Measurements from ENCODE around the gene TM4SF18. TPM values are rescaled to one million over a fixed set of nuclear protein-coding genes. Genes with fewer than 3 reads are reported as not detected.

The TM4SF18 gene
- total and polyA plus RNA-seq, 2 experiments from 2014 or later: 1.6 to 2.0 TPM

GRCh38 chr3:149282836-149283235 lies 50.6 kb downstream of the TM4SF18 start:
- TF ChIP-seq, protein P1, sequence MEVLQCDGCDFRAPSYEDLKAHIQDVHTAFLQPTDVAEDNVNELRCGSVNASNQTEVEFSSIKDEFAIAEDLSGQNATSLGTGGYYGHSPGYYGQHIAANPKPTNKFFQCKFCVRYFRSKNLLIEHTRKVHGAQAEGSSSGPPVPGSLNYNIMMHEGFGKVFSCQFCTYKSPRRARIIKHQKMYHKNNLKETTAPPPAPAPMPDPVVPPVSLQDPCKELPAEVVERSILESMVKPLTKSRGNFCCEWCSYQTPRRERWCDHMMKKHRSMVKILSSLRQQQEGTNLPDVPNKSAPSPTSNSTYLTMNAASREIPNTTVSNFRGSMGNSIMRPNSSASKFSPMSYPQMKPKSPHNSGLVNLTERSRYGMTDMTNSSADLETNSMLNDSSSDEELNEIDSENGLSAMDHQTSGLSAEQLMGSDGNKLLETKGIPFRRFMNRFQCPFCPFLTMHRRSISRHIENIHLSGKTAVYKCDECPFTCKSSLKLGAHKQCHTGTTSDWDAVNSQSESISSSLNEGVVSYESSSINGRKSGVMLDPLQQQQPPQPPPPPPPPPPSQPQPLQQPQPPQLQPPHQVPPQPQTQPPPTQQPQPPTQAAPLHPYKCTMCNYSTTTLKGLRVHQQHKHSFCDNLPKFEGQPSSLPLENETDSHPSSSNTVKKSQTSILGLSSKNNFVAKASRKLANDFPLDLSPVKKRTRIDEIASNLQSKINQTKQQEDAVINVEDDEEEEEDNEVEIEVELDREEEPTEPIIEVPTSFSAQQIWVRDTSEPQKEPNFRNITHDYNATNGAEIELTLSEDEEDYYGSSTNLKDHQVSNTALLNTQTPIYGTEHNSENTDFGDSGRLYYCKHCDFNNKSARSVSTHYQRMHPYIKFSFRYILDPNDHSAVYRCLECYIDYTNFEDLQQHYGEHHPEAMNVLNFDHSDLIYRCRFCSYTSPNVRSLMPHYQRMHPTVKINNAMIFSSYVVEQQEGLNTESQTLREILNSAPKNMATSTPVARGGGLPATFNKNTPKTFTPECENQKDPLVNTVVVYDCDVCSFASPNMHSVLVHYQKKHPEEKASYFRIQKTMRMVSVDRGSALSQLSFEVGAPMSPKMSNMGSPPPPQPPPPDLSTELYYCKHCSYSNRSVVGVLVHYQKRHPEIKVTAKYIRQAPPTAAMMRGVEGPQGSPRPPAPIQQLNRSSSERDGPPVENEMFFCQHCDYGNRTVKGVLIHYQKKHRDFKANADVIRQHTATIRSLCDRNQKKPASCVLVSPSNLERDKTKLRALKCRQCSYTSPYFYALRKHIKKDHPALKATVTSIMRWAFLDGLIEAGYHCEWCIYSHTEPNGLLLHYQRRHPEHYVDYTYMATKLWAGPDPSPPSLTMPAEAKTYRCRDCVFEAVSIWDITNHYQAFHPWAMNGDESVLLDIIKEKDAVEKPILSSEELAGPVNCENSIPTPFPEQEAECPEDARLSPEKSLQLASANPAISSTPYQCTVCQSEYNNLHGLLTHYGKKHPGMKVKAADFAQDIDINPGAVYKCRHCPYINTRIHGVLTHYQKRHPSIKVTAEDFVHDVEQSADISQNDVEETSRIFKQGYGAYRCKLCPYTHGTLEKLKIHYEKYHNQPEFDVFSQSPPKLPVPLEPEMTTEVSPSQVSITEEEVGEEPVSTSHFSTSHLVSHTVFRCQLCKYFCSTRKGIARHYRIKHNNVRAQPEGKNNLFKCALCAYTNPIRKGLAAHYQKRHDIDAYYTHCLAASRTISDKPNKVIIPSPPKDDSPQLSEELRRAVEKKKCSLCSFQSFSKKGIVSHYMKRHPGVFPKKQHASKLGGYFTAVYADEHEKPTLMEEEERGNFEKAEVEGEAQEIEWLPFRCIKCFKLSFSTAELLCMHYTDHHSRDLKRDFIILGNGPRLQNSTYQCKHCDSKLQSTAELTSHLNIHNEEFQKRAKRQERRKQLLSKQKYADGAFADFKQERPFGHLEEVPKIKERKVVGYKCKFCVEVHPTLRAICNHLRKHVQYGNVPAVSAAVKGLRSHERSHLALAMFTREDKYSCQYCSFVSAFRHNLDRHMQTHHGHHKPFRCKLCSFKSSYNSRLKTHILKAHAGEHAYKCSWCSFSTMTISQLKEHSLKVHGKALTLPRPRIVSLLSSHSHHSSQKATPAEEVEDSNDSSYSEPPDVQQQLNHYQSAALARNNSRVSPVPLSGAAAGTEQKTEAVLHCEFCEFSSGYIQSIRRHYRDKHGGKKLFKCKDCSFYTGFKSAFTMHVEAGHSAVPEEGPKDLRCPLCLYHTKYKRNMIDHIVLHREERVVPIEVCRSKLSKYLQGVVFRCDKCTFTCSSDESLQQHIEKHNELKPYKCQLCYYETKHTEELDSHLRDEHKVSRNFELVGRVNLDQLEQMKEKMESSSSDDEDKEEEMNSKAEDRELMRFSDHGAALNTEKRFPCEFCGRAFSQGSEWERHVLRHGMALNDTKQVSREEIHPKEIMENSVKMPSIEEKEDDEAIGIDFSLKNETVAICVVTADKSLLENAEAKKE (CRISPR knock-in tag; IDR thresholded peaks at IDR 0.05): no peak
- TF ChIP-seq ZNF331 (CRISPR knock-in tag; IDR thresholded peaks at IDR 0.05; ENCODE audit: low read depth) (no peak), NANOG (IDR thresholded peaks at IDR 0.05; ENCODE audit: borderline replicate concordance) (no peak), EZH2phosphoT487 (IDR thresholded peaks at IDR 0.05; ENCODE audit: unreplicated experiment) (no peak), JUNB (IDR thresholded peaks at IDR 0.05; ENCODE audit: unreplicated experiment) (no peak), CTCF (conservative IDR thresholded peaks at IDR 0.05; ENCODE audit: low read depth in 2 of 2) (no peak), POLR2AphosphoS5 (IDR thresholded peaks at IDR 0.05; ENCODE audit: low read depth) (no peak), EZH2 (IDR thresholded peaks at IDR 0.05; ENCODE audit: low read depth, unreplicated experiment) (no peak), CREB1 (CRISPR knock-in tag; IDR thresholded peaks at IDR 0.05; ENCODE audit: low read depth) (no peak), STAT1 (IDR thresholded peaks at IDR 0.05; ENCODE audit: unreplicated experiment) (no peak), ZNF114 (CRISPR knock-in tag; IDR thresholded peaks at IDR 0.05) (no peak)
- TF ChIP-seq, protein P2, sequence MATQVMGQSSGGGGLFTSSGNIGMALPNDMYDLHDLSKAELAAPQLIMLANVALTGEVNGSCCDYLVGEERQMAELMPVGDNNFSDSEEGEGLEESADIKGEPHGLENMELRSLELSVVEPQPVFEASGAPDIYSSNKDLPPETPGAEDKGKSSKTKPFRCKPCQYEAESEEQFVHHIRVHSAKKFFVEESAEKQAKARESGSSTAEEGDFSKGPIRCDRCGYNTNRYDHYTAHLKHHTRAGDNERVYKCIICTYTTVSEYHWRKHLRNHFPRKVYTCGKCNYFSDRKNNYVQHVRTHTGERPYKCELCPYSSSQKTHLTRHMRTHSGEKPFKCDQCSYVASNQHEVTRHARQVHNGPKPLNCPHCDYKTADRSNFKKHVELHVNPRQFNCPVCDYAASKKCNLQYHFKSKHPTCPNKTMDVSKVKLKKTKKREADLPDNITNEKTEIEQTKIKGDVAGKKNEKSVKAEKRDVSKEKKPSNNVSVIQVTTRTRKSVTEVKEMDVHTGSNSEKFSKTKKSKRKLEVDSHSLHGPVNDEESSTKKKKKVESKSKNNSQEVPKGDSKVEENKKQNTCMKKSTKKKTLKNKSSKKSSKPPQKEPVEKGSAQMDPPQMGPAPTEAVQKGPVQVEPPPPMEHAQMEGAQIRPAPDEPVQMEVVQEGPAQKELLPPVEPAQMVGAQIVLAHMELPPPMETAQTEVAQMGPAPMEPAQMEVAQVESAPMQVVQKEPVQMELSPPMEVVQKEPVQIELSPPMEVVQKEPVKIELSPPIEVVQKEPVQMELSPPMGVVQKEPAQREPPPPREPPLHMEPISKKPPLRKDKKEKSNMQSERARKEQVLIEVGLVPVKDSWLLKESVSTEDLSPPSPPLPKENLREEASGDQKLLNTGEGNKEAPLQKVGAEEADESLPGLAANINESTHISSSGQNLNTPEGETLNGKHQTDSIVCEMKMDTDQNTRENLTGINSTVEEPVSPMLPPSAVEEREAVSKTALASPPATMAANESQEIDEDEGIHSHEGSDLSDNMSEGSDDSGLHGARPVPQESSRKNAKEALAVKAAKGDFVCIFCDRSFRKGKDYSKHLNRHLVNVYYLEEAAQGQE (IDR thresholded peaks at IDR 0.05; ENCODE audit: unreplicated experiment): no peak
- TF ChIP-seq, protein P3, sequence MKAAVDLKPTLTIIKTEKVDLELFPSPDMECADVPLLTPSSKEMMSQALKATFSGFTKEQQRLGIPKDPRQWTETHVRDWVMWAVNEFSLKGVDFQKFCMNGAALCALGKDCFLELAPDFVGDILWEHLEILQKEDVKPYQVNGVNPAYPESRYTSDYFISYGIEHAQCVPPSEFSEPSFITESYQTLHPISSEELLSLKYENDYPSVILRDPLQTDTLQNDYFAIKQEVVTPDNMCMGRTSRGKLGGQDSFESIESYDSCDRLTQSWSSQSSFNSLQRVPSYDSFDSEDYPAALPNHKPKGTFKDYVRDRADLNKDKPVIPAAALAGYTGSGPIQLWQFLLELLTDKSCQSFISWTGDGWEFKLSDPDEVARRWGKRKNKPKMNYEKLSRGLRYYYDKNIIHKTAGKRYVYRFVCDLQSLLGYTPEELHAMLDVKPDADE (IDR thresholded peaks at IDR 0.05): no peak
- Histone ChIP-seq H3K9me2 (ENCODE audit: insufficient read depth) (no peaks in the 10 kb centered on the region), H4K20me1 (replicated peaks; ENCODE audit: insufficient read depth) (no peaks in the 10 kb centered on the region), H3F3A (replicated peaks; ENCODE audit: low read depth) (no peaks in the 10 kb centered on the region), H3K27ac (ENCODE audit: low read depth) (no peak overlapping the region), H3K4me2 (no peak overlapping the region), H3K36me3 (ENCODE audit: insufficient read depth) (no peaks in the 10 kb centered on the region; the same call in 1 of the 2 replicates), H2AFZ (peak overlapping the region; percentile 11; the same call in 1 of the 2 replicates), H3K4me3 (no peak overlapping the region), H3K79me2 (replicated peaks; ENCODE audit: insufficient read depth) (no peaks in the 10 kb centered on the region), H3K27me3 (ENCODE audit: insufficient read depth) (no peaks in the 10 kb centered on the region), H3K4me1 (ENCODE audit: insufficient read depth) (no peaks in the 10 kb centered on the region)
- H3K27me3 Mint-ChIP-seq (ENCODE audit: insufficient read depth, low read depth, poor library complexity): no peaks in the 10 kb centered on the region
- peaks cover 8% of the 10 kb centered on the region; the same call in 2 of the 3 replicates for H3K9me3 Mint-ChIP-seq
- H3K4me1 Mint-ChIP-seq: no peaks in the 10 kb centered on the region; the same call in 2 of the 3 replicates
- peaks cover 3% of the 10 kb centered on the region; the same call in 1 of the 3 replicates for H3K36me3 Mint-ChIP-seq (ENCODE audit: low read depth)
- ATAC-seq: no peak
- no peak overlapping the region for H3K4me3 Mint-ChIP-seq
- no peak overlapping the region for H3K27ac Mint-ChIP-seq
- DNase-seq (ENCODE audit: low spot score): no peak
